HG03354 (cell line): ENCODE measurements around the gene ERCC3.

Experiments used
- ATAC-seq: cut with Tn5 transposase; IDR thresholded peaks from one replicate; pipeline ENCODE4 v1.9.1; 2021; ENCODE audit warnings: mild to moderate bottlenecking; ENCODE audit not compliant: unreplicated experiment, poor library complexity, severe bottlenecking

The ERCC3 gene

DNA sequence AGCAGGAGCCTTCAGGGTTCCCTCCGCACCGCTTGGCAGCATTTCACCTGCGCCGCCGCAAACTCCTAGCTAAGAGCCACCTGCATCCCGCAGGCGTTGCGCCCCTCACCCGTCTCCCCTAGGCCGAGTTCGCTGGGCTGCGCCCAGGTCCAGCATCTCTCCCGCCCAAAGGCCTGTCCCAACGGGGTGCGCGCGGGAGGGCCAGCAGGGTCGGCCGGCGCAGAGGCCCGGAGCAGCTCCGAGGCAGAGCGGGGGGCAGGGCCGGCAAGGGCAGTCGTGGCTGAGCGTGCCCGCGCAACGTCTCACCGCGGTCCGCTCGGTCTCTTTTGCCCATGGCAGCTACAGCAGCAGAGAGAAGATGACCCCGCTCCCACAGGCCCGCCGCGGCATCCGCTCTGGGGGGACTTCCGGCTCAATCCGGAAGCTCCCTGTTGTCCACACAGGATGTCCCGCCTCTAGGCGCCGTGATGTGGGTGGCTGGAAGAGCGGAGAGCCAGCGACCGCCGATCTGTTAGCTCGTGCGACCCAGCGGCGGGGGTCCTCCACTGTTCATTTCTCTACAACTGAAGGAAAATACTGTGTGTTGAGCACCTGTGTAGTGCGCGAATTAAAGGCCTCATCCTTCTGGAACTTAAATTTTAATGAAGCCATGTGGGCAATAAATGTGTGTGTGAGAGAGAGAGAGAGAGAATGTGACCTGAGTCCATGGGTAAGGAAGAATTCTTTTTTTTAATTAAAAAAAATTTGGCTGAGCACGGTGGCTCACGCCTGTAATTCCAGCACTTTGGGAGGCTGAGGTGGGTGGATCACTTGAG lies at the start of gene ERCC3:
Gene ERCC3, minus strand, starts transcription at position 397 of the 815 bp plus-strand sequence. Its CDS starts 63 bp downstream, at position 334.
- peak; percentile 99 for ATAC-seq

- no peak for ATAC-seq
Observed at GRCh38 chr2:127343277-127343676, 49.3 kb upstream of the ERCC3 start.

DNA sequence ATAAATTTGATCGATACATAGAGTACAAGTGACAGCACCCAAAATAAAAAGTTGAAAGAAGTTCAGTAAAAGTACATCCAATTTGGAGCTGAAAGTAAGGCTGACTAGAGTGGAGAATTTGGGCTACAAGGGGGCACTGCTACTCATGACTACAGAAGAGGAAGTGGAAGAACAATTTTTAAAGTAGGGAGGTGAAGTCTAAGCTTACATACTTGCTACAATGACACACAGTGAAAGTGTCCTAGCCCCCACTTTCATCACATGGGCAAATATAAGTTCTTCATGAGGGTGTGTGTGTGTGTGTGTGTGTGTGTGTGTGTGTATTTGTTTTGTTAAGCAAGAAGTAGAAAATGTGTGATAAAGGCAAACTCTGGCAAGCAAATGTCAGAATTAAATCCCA lies 48.2 kb upstream of the ERCC3 start:
- no peak for ATAC-seq

DNA sequence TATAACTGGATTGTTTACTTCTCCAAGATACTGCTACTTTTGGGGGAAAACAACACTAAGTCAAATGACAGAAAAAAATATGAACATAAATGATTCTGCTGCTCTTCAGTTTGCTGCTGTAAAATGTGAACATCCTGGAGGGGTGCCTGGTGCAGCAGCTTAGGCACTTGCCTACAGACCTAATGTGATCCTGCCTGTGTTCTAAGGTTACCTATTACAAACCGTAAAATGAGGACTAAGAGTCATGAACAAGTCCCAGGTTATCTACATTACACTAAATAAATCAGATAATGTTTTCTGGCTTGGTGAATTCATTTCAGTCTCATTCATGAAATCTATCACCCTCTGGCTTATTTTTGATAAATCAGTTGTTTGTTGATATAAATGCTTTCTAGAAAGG lies 38.4 kb upstream of the ERCC3 start:
- no peak for ATAC-seq

DNA sequence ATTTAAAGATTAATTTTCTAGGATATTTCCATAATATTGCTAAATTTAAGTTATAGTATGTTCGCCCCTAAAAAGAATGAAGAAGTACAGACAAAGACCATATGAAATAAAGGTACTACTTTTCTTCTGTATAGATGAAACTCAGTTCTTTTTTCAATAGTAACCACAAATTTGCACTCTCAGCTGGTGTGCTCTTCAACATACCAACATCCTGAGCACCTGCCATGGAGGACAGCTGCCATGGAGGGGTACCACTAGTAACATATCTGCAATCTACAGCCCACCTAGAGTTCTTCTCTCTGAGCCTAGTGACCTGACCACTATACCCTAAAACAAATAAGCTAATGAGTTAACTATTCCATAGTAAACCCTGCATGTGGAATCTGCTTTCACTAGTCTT lies 36.8 kb upstream of the ERCC3 start:
- peak; percentile 88 for ATAC-seq

DNA sequence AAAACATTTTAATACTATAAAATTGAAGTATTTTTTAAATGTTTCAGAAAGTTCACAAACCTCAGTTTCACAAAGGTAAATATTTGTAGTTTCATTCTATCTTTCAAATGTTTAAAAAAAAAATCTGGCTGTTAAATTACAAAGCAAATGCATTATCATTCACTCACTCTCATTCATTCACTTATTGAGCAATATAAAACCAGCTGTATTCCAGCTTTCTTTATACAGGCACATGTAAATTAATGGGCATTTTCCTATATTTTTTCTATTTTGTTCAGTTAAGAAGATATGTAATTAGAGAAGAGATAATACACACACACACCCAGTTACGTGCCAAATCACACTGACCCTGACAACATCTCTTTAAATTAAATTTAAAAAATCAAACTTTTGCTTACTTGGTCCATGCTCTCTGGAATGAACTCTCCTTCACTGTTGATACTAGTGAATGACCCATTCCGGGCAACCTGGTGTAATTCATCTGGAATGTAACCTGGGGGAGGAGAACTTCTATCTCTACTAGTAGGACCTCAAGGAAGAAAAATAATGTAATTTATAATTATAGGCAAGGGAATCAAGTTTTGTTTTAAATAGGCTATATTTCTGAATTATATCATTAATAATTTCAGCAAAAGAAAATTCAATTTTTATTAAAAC lies 32.5 kb upstream of the ERCC3 start:
- ATAC-seq, result no peak

- no peak for ATAC-seq
Observed at GRCh38 chr2:127324635-127325034, 30.7 kb upstream of the ERCC3 start.

DNA sequence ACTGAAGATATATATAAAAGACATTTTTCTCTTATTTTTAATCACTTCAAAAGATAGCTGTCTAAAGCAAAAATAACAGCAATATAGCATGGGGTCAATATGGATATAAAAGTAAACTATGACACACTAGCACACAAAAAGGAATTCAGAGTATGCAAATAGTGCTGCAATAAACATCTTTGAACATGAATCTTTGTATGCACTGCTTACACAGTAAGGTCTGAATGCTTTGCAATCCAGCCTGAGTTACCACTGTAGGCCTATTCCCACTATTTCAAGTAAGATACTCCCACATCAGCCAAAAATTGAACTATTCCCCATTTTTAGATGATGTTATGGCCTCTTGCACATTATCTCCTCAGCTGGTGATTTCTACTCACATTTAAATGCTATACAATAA lies 27.4 kb upstream of the ERCC3 start:
- no peak for ATAC-seq

DNA sequence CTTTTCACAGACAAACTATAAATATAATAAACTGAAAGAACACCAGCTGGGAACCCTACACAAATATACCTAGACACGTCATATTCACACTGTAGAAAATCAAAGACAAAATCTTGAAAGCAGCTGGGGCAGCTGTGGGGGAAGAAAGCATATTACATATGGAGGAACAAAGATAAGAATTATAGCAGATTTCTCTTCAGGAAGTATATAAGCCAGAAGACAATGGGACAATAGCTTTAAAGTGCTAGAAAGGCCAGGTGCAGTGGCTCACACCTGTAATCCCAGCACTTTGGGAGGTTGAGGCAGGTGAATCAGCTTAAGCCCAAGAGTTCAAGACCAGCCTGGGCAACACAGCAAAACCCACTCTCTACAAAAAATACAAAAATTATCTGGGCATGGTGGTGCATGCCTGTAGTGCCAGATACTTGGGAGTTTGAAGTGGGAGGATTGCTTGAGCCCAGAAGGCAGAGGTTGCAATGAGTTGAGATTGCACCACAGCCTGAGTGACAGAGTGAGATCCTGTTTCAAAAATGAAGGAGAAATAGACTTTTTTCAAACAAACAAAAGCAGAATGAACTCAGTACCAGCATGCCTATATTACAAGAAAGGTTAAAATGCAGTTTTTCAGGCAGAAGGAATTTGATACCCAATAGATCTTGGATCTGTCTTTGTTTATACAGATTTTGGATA lies 26.8 kb upstream of the ERCC3 start:
- no peak for ATAC-seq

DNA sequence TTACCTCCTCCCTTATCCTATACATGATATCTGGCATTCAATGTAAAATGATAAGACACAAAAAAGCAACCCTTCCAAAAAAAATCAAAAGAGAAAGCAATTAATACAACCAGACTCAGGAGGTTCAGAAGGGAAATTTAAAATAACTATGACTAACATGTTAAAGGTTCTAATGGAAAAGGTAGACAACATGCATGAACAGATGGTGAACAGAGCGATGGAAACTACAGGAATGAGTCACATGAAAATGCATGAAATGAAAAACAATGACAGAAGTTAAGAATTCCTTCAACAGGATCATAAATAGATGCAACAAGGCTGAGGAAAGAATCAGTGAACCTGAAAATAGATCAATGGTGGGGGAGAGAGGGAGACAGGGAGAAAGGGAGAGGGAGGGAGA lies 26.1 kb upstream of the ERCC3 start:
- no peak for ATAC-seq

DNA sequence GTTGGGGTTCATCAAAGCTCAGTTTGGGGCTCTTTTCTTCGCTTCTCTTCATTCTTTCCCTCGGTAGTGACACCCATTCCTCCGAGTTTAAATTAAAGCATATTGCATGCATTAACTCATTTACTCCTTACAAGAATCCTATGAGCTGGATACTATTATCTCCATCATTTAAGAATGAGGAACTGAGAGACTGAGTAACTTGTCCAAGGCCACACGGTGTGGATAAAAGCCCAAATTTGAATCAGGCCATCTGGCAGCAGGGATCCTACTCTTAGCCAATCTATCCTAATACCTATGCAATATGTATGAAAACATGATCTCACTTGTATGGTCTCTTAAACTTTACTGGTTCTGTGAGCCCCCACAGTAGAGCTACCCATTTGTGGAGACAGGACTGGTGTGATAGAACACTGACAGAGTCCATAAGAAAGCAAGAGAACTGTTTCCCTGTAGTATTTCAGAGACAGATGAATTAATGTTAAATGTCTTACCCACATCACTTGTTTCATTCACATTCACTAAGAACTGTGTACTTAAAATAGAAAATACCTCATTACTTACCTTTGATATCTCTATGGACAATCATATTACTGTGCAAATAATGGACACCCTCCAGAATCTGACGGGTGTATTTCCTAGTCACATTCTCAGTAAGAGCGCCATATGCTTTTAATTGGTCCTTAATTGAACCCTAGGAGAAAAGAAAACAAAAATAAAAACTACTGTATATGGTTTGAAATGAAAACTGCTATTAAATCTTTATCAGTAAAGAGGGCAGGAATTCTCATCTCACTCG lies 20.4 kb upstream of the ERCC3 start:
- no peak for ATAC-seq

DNA sequence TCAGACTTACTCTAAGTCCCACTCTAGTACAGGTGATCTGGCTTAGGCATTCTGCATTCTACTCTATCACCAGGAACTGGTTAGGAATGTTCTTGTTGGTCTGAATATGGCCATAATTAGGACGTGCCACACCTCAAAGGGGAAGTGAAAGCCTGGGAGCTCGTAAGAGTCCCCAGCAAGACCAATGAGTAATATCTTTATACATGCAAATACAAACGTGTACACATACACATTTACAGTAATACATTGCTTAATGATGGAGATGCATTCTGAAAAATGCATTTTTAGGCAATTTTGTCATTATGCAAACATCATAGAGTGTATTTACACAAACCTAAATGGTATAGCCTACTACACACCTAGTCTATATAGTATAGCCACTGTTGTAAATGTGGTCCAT lies 19.5 kb upstream of the ERCC3 start:
- peak; percentile 98 for ATAC-seq

- no peak for ATAC-seq
Observed at GRCh38 chr2:127310980-127311379, 17.0 kb upstream of the ERCC3 start.

- ATAC-seq, result no peak
Observed at GRCh38 chr2:127309468-127309867, 15.5 kb upstream of the ERCC3 start.

DNA sequence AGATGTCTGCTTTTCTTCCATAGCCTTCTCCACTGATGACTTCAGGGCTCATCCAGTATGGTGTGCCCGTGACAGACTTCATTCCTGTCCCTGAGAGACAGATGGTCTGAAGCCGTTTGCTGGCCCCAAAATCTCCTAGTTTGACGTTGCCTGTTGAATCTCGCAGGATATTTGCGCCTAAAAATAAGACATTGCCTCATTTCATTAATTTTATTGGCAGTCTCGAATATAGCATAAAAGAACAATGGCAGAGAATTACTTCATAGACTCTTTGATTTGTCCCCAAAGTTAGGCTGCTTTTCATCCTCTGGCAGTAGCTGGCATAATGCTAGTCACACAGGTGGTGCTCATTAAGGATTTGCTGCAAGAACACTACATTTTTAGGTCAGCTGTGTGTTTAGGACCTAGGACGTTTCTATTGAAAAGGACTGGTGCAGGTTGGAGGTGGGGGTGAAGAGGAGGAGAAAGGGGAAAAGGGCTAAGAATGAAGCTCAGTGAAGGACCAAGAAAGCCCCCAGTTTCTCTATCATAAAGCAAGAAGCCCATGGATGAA lies 14.7 kb upstream of the ERCC3 start:
- no peak for ATAC-seq

- ATAC-seq, result no peak
Observed at GRCh38 chr2:127305990-127306585, 12.1 kb upstream of the ERCC3 start.

DNA sequence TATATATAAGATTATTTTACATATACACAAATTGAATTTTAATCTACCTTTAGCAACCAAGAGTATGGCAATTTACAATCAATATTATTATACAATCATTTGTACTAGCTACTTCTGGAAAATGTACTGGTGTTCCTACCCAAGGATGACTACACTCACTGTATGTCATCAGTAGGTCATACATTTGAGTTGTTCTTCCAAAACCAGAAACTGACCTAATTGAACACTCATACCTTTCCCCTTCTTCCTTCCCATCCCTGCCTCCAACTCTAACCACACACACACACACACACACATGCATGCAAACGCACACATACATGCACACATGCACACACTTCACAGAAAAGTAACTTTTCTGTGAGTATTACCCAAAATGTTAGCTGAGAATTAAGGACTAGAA lies 8.2 kb upstream of the ERCC3 start:
- ATAC-seq, result no peak

DNA sequence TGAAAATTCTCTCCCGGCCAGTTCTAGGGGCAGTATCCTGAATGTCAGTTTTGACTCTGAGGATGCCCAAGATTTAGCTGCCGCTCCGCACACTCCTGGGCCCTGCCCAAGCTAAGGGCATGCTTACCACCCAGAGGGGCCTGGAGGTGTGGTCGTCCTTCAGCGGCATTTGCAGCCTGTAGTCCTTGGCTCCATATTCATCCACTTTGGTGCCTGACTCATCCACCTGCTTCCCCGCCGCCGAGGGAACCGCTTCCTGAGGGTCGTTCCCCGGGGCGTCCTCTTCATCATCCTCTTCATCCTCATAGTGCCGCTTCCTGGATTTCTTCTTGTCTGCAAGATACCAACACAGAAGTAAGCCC lies 577 bp downstream of the ERCC3 start:
- ATAC-seq, result peak; percentile 14

DNA sequence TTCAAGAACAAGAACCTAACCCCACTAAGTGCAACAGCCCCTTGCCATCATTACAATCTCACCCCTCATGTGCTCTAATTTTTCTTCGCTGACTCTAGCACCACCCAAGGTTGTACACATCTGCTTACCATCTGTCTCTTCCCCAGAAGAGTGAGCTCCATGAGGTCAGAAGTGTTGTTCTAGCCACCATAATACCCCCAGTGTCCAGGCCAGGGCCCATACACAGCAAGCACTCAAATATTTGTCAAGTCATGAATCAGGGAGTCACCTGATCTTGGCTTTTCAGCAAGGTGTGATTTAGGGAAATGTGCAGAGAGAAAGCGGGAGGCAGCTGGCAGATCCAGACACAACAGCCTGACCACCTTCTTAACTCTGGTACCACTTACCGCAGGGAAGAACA lies 5.7 kb downstream of the ERCC3 start:
- no peak for ATAC-seq
